HG03066 (cell line): ENCODE results near the gene TMEM170A.
"Not testable (repeated sequence)": the region's sequence is repeated elsewhere in the genome, so short reads cannot be mapped to it uniquely, and the experiment has no call there.

Experiments used
- ATAC-seq: cut with Tn5 transposase; IDR thresholded peaks from one replicate; pipeline ENCODE4 v1.9.1; 2021; ENCODE audit warnings: low read depth; ENCODE audit not compliant: unreplicated experiment

Gene TMEM170A

DNA sequence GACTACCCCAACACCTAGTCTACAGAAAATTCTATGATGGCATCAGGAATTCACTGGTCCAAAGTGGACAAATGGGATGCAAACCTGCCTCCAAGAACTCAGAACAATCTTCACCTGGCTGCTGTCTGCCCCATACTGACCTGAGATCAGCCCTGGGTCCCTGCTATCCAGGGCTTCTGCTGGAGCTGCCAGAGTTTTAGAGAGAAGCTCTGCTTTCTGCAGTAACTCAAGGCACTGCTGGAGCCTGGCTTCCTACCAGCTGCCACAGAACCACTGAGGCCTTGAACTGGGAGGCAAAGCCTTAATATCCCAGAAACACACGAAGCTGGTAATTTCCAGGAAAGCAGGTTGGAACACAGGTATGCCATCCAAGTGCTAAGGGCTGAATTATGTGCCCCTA lies 7.5 kb downstream of the TMEM170A start:
- no peak for ATAC-seq

DNA sequence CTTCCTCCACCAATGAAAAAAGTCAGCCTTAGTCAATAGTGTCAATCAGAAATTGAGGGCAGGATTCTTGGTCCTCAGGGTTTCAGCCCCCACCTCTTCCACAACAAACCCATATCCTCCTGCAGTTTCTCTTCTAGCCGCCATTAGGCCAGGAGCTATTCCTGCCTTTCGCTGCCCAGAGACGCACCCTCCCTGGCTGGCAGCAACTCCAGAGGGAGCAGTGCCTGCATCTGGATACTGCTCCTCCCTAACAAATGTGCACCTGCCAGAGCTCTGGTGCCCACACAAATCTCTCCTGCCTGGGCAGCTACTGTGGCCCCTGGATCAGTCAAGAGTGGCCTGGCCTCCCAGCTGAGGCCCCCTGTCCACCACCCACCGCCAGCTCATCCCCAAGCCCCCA lies 8.0 kb downstream of the TMEM170A start:
- ATAC-seq, result not testable (repeated sequence)

DNA sequence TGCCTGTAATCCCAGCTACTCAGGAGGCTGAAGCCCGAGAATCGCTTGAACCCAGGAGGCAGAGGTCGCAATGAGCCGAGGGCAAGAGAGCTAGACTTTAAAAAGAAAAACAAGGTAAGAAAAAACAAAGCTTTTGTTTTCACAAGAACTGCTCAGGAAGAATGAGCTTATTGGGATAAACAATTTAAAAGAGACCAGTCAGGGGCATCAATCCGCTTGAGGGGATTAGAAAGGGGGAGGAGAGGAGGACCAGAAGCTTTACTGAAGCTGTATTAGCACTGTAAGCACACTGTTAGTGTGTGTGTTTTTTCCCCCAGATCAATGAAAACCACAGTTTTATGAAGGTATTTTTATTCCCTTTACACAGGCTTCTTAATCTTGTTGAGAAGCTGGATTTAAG lies 8.8 kb downstream of the TMEM170A start:
- ATAC-seq, result no peak

DNA sequence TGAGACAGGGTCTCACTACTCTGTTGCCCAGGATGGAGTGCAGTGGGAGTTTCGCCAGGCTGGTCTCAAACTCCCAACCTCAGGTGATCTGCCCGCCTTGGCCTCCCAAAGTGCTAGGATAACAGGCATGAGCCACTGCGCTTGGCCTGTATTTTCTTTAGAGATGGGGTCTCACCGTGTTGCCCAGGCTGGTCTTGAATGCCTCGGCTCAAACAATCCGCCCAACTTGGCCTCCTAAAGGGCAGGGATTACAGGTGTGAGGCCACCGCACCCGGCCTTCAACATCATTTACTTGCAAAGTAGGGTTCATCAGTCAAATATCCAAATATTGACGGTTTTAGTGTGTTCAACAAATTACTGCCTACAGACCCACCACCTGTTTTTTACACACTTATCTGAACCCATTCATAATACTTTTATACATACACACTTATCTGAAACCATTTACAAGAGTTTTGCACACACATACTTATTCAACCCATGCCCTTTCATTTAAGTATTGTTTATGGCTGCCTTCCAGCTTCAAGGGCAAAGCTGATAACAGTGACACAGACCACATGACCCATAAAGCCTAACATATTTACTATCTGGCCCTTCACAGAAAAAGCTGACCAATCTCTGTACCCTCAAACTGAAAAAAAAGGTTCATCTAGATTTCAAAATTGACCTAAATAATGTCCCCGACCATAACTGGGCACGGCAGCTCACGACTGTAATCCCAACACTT lies 11.9 kb downstream of the TMEM170A start:
- no peak for ATAC-seq

DNA sequence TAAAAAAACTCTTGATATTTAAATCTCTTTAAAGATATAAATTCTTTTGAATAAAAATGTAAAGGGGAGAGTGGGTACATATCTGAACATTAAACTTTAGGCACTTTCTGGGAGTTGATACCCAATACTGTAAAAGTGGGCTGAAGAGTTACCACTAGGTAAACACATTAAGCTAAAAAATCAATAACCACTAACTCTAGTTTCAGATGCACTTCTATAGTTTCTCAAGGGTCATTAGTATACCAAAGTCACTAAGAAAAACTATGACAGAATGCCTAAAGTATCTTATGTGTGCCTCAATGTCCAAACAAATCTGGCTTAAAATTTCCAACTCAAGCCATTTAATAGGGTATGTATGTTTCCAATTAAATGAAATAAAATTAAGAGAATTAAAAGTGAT lies 18.1 kb downstream of the TMEM170A start:
- no peak for ATAC-seq

DNA sequence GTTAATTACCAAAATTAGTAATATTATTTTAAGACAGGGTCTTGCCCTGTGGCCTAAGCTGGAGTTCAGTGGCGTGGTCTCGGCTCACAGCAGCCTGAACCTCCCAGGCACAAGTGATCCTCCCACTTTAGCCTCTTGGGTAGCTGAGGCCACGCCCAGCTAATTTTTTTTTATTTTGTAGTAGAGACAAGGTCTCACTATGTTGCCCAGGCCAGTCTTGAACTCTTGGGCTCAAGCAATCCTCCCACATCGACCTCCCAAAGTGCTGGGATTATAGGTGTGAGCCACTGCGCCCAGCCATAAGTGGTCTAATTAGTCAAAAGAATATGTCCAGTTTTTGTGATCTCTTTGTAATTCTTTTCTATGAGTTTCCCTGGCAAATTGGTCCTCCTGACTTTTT lies 19.2 kb downstream of the TMEM170A start:
- no peak for ATAC-seq

DNA sequence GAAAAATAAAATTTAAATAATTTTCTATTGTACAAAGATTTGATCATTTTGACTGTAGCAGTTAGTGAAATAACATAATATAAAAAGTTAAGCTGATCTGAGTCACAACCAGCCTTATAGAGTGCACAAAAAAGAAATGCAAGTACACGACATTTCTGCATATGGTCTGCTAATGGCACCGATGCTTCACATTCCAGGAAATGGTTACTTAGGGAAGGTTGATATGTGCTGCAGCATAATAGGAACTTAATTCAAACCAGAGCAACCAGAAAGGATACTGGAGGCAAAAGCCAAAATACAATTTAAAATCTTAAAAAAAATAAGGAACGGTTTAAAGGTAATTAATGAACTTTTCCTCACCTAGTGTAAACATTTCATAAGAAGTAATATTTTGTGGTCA lies 21.2 kb downstream of the TMEM170A start:
- no peak for ATAC-seq

DNA sequence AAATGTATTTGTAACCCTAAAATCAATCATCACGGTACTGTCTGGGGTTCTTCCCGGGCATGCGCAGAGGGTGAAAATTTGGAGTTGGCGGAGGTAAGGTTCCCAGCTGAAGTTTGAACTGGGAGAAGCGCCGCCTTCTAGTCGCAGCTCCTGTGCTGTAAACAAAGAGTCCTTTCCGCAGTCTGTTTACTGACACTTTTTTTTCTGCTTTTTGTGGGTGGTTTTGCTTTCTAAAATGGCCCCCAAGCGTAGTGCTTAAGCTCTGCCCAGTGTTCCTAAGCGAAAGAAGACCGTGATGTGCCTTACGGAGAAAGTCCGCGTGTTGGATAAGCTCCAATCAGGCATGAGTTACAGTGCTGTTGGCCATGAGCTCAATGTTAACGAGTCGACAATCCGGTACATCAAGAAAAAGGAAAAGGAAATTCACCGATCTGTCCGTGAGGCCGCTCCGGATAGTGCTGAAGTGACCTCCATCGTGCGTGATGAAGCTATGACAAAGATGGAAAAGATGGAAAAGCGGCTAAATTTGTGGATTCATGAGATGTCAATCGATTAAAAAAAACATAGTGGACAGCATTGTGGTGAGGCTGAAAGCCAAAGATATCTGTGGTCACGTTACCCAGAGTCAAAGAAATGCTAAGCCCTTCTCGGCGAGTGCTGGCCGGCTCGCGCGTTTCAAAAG lies 30.6 kb downstream of the TMEM170A start:
- ATAC-seq, result peak; percentile 64

DNA sequence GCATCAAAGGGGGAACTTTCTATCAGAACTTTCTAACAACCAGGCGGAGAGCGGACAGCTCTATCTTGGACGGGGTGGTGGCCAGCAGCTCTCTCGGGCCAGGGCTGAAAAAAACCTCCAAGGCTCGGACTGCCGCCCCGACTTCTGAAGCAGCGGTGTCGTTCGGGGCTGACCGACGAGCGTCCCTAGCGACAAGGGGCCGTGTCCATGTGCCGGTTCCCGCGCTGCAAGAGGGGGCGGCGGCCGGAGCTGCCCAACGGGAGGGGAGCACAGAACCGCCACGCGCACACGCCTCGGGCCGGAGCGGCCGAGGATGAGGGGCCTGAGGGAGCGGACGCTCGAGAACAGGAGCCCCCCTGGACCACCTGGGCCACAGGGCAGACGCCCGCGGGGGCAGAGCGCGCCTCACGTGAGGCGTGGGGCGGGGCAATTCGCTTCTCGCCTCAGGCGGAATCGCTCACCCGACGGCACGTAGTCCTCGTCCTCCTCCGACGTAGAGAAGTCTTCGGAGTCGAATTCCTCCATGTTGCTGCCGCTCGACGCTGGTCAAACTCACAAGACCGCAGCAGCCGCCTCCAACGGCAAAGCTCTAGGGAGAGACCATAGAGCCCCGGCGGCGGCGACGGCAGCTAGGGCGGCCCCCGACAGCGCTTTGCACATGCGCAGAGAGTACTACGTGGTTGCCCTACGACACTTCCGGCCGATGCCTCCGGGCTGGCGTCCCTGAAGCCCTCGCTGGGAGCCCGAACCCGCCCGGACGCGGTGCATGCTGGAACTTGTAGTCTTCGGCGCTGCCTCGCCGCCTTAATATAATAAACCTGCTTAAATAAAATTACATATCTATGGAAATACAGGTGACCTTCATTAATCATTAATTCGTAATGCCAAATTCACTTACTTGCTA lies 31.4 kb downstream of the TMEM170A start, which contains the start of gene CFDP1:
Gene CFDP1, minus strand, starts transcription at position 676 of the 904 bp plus-strand sequence. Its CDS starts 151 bp downstream, at position 525.
- peak; percentile 91 for ATAC-seq

DNA sequence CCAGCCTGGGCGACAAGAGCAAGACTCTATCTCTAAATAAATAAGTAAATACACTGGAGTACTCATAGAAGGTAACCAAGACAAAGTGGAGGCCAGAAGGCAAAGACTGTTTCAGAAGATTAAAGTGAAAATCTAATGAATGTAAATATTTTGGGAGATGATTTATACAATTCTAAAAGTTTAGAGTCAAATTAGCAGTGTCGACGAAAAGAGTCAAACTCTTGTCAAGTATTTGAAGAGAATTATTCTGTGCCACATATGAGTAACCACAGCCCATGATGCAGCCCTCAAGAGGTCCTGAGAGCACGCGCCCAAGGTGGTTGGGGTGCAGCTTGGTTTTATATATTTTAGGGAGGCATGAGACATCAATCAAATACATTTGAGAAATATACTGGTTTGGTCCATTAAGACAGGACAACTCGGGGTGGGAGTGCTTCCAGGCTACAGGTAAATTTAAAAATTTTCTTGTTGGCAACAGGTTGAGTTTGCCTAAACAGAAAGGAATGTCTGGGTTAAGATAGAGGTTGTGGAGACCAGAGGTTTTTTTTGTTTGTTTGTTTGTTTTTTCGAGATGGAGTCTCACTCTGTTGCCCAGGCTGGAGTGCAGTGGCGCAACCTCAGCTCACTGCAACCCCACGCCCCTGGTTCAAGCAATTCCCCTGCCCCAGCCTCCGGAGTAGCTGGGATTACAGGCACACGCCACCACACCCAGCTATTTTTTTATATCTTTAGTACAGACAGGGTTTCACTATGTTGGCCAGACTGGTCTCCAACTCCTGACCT lies 34.7 kb downstream of the TMEM170A start:
- ATAC-seq, result no peak

DNA sequence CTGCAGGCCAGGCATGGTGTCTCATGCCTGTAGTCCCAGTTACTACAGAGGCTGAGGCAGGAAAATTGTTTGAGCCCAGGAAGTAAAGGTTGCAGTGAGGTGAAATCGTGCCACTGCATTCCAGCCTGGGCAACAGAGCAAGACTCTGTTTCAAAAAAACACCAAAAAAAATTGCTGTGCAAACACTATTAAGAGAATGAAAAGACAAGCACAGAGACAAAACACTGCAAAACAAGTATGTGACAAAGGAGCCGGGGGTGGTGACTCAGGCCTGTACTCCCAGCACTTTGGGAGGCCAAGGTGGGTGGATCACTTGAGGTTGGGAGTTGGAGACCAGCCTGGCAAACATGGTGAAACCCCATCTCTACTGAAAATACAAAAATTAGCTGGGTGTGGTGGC lies 38.0 kb downstream of the TMEM170A start:
- not testable (repeated sequence) for ATAC-seq

DNA sequence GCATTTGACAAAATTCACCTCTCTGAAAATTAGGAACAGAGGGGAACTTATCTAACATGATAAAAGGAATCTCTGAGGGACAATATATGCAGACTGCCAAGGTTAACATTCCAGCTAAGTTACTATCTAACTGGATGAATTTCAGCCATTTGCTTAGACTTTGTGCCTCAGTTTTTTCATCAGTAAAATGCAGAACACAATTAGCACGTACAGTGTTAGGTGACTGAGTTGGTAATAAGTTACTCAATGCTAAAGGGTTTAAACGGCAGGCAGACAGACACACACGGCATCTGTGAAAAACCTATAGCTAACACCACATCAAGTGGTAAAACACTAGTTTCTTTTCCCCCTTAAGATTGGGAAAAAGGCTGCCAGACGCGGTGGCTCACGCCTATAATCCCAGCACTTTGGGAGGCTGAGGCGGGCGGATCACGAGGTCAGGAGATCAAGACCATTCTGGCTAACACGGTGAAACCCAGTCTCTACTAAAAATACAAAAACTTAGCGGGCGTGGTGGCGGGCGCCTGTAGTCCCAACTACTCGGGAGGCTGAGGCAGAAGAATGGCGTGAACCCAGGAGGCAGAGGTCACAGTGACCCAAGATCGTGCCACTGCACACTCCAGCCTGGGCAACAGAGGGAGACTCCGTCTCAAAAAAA lies 40.3 kb downstream of the TMEM170A start:
- ATAC-seq, result not testable (repeated sequence)

DNA sequence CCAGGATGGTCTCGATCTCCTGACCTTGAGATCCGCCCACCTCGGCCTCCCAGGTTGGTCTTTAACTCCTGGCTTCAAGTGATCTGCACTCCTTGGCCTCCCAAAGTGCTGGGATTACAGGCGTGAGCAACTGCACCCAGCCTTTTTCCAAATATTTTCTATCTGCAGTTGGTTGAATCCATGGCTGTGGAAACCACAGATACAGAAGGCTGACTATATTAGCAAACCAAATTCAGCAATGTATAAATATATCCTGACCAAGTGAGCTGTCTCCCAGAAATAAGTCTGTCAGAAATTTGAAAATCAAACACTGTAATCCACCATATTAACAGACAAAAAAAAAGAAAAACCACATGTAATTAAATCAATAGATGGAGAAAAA lies 40.8 kb downstream of the TMEM170A start:
- no peak for ATAC-seq

DNA sequence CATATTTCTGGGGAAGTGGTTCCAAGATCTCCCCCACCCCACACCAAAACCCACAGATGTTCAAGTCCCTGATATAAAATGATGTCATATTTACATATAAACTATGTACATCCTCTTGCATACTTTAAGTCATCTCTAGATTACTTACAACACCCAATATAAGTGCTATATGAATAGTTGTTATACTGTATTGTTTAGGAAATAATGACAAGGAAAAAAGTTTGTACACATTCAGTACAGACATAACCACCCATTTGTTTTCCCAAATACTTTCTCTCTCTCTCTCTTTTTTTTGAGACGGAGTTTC lies 42.7 kb downstream of the TMEM170A start:
- ATAC-seq, result no peak

DNA sequence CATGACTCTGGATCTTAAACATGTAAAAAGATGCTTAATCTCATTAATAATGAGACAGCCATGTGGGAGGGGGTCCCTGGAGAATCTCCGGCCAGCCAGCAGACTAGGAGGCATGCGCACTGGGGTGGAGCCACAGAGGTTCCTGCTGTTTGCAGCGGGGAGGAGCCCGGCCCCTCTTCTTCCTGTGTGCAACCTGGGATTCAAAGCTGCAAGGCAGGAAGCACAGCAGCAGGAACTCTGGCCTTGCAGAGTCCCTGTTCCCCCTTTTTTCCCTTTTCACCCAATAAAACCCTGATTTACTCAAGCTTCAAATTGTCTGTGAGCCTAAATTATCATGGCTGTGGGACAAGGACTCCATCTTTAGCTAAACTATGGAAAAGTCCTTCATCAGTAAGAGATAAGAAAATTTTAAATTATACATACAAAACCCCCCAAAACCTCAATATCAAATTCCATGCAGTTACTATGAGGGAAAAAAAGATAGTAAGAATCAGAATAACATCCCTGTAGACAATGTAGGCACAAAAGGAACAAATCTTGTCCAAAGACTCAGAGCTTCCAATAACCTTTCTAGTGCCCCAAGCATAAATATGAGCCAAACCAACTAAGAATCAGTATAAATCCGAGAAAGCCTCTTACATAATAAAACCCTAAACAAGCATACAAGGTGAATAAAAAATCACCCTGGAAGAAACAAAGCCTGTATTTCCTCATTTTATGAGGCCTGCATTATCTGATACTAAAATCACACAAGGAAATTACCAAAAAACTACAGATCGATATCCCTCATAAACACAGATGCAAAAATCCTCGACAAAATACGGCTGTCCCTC lies 43.3 kb downstream of the TMEM170A start:
- peak; percentile 77 for ATAC-seq

DNA sequence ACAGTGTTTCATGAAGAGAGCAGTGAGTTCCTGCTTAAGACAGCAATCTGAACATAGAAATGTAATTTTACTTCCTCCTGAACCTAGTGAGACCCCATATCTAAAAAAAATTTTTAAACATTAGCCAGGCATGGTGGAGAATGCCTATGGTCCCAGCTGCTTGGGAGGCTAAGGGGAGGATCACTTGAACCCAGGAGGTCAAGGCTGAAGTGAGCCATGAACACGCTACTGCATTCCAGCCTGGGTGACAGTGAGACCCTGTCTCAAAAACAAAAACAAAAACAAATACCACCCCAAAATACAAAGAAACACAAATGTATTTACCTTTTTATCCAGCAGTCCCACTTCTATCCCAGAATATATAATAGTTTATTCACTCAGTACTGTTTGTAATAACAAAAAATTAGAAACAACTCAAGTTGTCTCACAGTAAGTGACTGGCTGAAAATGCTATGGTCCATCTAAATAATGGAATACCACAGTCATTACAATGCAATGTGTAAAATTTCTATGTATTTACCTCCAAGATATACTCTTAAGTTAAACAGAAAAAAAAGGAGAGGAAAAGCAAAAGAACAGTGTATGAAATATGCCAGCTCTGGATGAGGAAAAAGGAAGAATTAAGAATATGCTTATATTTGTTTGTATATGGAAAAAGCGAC lies 47.5 kb downstream of the TMEM170A start:
- no peak for ATAC-seq

DNA sequence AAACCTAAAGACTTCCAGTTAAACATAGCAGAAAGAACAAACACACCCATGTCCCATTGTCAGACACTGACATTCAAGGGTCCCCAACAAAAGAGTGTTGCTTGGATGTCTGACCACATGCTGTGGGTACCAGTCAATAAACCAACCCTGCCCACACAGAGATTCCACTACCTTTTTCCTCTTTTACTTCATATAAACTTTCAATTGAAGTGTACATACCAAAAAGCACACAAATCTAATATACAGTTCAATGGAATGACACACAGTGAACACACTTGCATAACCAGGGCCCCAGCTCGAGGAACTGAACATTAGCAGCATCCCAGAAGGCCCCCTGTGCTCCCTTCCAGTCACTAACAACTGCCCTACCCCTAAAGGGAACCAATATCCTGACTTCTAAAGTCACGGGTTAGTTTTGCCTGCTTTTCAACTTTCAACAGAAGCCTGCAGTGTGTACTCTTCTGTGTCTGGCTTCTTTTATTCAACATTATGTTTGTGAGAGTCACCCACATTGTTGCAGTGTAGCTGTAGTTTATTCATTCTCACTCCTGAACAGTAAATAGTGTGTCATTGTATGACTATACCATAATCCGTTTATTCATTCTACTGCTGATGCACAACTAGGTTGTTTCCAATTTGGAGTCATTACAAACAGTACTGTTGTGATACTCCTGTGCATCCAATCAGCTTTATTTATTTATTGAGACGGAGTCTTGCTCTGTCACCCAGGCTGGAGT lies 49.2 kb downstream of the TMEM170A start:
- ATAC-seq, result no peak

DNA sequence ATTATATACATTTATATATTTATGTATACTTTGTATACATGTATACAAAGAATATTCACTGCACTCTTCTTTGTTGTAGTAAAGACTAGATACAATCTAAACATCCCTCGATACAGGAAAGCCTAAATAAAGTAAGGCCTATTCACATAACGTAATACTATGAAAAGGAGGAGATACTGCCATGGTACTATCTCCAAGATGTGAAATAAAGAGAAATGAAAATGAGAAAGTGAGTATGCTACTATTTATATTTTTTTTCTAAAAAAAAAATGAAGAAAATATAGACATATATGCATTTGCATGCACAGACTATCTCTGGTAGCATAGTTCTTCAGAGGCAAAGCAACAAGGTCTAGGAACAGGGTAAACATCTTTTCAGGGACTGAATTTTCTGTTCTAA lies 50.5 kb downstream of the TMEM170A start:
- no peak for ATAC-seq
